ENCODE results near the gene PAPSS1.
"Not testable (repeated sequence)": the region's sequence is repeated elsewhere in the genome, so short reads cannot be mapped to it uniquely, and the experiment has no call there.

PAPSS1 gene

GRCh38 chr4:107725281-107725859, 5.3 kb upstream of the PAPSS1 start:
- no peak for DNase-seq

GRCh38 chr4:107723331-107723730, 3.3 kb upstream of the PAPSS1 start:
- not testable (repeated sequence) for DNase-seq

- peak; percentile 44 to 45 for DNase-seq
Observed at GRCh38 chr4:107721436-107722100, 1.5 kb upstream of the PAPSS1 start.

GRCh38 chr4:107719207-107719921, 670 bp downstream of the PAPSS1 start:
- no peak for DNase-seq

- no peak for DNase-seq
Observed at GRCh38 chr4:107718351-107718965, 1.6 kb downstream of the PAPSS1 start.

GRCh38 chr4:107714256-107714655, 5.8 kb downstream of the PAPSS1 start:
- DNase-seq = no peak

- DNase-seq = no peak
Observed at GRCh38 chr4:107712236-107712635, 7.8 kb downstream of the PAPSS1 start.

- no peak for DNase-seq
Observed at GRCh38 chr4:107711831-107712230, 8.2 kb downstream of the PAPSS1 start.

- DNase-seq = no peak
Observed at GRCh38 chr4:107710493-107711459, 9.3 kb downstream of the PAPSS1 start.

GRCh38 chr4:107709916-107710315, 10.1 kb downstream of the PAPSS1 start:
- DNase-seq = no peak

- no peak for DNase-seq
Observed at GRCh38 chr4:107708225-107708624, 11.8 kb downstream of the PAPSS1 start.

- no peak for DNase-seq
Observed at GRCh38 chr4:107705742-107706556, 14.1 kb downstream of the PAPSS1 start.

GRCh38 chr4:107701565-107701964, 18.5 kb downstream of the PAPSS1 start:
- no peak for DNase-seq

GRCh38 chr4:107699466-107700206, 20.4 kb downstream of the PAPSS1 start:
- no peak for DNase-seq

GRCh38 chr4:107696187-107696586, 23.8 kb downstream of the PAPSS1 start:
- DNase-seq = not testable (repeated sequence)

GRCh38 chr4:107693132-107693531, 26.9 kb downstream of the PAPSS1 start:
- no peak for DNase-seq

GRCh38 chr4:107692202-107692601, 27.8 kb downstream of the PAPSS1 start:
- no peak for DNase-seq

- DNase-seq = no peak
Observed at GRCh38 chr4:107691378-107691777, 28.7 kb downstream of the PAPSS1 start.

GRCh38 chr4:107689912-107690587, 30.0 kb downstream of the PAPSS1 start:
- DNase-seq = no peak

- DNase-seq = no peak
Observed at GRCh38 chr4:107688421-107688820, 31.6 kb downstream of the PAPSS1 start.

All from activated CD4-positive, alpha-beta T cell treated with anti-CD3 and anti-CD28 coated beads, Interleukin-2, amount 50 U/mL, for 4 hours (primary cell).